Measurements from ENCODE around the gene ZNF697.

DNA sequence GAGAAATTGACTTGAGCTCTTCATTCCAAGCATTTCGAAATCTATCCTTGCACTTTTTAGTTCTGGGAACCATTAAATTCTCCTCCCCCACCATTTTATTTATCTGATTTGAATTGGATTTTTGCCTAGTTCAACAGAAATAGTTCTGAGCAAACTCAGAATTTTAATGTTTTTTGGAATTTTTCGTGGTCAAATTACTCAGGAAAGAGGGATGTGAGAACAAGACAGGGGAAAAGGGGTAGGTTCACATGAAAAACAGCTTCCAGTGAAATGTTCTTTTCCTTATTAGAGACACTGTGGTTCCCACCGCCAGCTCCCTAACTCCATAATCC is 5.7 kb upstream of the ZNF697 start:
- TF ChIP-seq EP300 (IDR thresholded peaks at IDR 0.05; ENCODE audit: borderline replicate concordance in 1 of 2, control insufficient read depth in 1 of 2, low read depth in 2 of 2, low read length in 2 of 2), result no peak
- TF ChIP-seq POLR2A (IDR thresholded peaks at IDR 0.05; ENCODE audit: low read depth, low read length), result no peak
- TF ChIP-seq SIX5 (IDR thresholded peaks at IDR 0.05; ENCODE audit: low read depth, low read length, severe bottlenecking), result no peak
- TF ChIP-seq, protein P1, sequence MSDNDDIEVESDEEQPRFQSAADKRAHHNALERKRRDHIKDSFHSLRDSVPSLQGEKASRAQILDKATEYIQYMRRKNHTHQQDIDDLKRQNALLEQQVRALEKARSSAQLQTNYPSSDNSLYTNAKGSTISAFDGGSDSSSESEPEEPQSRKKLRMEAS (IDR thresholded peaks at IDR 0.05; ENCODE audit: low read depth, low read length), result no peak
- no peak for TF ChIP-seq ZZZ3 (IDR thresholded peaks at IDR 0.05; ENCODE audit: control insufficient read depth, insufficient read length, low read depth)

Measured in GM12878 (cell line).